Measurements from ENCODE around the gene SCO2. TPM values are rescaled to one million over a fixed set of nuclear protein-coding genes. Genes with fewer than 3 reads are reported as not detected.

The SCO2 gene
- total and polyA plus RNA-seq, 9 of the 15 experiments (the other 6 are each of a cell fraction or from before 2014, with no cell fraction given): 0.34 to 4.0 (median 1.1) TPM; not detected in 3

- TF ChIP-seq, protein P1, sequence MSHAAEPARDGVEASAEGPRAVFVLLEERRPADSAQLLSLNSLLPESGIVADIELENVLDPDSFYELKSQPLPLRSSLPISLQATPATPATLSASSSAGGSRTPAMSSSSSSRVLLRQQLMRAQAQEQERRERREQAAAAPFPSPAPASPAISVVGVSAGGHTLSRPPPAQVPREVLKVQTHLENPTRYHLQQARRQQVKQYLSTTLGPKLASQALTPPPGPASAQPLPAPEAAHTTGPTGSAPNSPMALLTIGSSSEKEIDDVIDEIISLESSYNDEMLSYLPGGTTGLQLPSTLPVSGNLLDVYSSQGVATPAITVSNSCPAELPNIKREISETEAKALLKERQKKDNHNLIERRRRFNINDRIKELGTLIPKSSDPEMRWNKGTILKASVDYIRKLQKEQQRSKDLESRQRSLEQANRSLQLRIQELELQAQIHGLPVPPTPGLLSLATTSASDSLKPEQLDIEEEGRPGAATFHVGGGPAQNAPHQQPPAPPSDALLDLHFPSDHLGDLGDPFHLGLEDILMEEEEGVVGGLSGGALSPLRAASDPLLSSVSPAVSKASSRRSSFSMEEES (CRISPR knock-in tag; IDR thresholded peaks at IDR 0.05): peak; percentile 98
- TF ChIP-seq STAT6 (CRISPR knock-in tag; IDR thresholded peaks at IDR 0.05) (0 out of 2 replicates have a peak, but pooled peaks have one; percentile 61), POLR2H (tag; IDR thresholded peaks at IDR 0.05; ENCODE audit: low read depth) (peak; percentile 67), U2AF2 (optimal IDR thresholded peaks at IDR 0.05; ENCODE audit: low read depth, low read length) (no peak), ATF1 (CRISPR knock-in tag; IDR thresholded peaks at IDR 0.05) (no peak), ATF1 (tag; IDR thresholded peaks at IDR 0.05) (0 out of 2 replicates have a peak, but pooled peaks have one; percentile 25), CHD2 (IDR thresholded peaks at IDR 0.05; ENCODE audit: low read depth, low read length) (peak; percentile 77), ATF7 (IDR thresholded peaks at IDR 0.05) (peak; percentile 37; the same call in 1 of the 2 replicates), ZFX (CRISPR knock-in tag; IDR thresholded peaks at IDR 0.05) (no peak; the same call in none of the 2 replicates), MXI1 (IDR thresholded peaks at IDR 0.05; ENCODE audit: low read depth, low read length) (0 out of 2 replicates have a peak, but pooled peaks have one; percentile 13), LCOR (CRISPR knock-in tag; IDR thresholded peaks at IDR 0.05) (peak; percentile 67; the same call in 1 of the 2 replicates), RB1 (IDR thresholded peaks at IDR 0.05; ENCODE audit: low read depth) (peak; percentile 62; the same call in 1 of the 2 replicates), NCOR1 (IDR thresholded peaks at IDR 0.05) (0 out of 2 replicates have a peak, but pooled peaks have one; percentile 8), ZKSCAN1 (IDR thresholded peaks at IDR 0.05; ENCODE audit: low read depth, low read length) (no peak), MEF2D (tag; conservative IDR thresholded peaks at IDR 0.05; ENCODE audit: low read depth) (no peak), STAT5A (IDR thresholded peaks at IDR 0.05; ENCODE audit: borderline replicate concordance, low read length) (no peak), SP1 (CRISPR knock-in tag; IDR thresholded peaks at IDR 0.05) (peak; percentile 51)
- TF ChIP-seq, protein P2, sequence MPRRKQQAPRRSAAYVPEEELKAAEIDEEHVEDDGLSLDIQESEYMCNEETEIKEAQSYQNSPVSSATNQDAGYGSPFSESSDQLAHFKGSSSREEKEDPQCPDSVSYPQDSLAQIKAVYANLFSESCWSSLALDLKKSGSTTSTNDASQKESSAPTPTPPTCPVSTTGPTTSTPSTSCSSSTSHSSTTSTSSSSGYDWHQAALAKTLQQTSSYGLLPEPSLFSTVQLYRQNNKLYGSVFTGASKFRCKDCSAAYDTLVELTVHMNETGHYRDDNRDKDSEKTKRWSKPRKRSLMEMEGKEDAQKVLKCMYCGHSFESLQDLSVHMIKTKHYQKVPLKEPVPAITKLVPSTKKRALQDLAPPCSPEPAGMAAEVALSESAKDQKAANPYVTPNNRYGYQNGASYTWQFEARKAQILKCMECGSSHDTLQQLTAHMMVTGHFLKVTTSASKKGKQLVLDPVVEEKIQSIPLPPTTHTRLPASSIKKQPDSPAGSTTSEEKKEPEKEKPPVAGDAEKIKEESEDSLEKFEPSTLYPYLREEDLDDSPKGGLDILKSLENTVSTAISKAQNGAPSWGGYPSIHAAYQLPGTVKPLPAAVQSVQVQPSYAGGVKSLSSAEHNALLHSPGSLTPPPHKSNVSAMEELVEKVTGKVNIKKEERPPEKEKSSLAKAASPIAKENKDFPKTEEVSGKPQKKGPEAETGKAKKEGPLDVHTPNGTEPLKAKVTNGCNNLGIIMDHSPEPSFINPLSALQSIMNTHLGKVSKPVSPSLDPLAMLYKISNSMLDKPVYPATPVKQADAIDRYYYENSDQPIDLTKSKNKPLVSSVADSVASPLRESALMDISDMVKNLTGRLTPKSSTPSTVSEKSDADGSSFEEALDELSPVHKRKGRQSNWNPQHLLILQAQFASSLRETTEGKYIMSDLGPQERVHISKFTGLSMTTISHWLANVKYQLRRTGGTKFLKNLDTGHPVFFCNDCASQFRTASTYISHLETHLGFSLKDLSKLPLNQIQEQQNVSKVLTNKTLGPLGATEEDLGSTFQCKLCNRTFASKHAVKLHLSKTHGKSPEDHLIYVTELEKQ (CRISPR knock-in tag; IDR thresholded peaks at IDR 0.05): no peak
- TF ChIP-seq, protein P3, sequence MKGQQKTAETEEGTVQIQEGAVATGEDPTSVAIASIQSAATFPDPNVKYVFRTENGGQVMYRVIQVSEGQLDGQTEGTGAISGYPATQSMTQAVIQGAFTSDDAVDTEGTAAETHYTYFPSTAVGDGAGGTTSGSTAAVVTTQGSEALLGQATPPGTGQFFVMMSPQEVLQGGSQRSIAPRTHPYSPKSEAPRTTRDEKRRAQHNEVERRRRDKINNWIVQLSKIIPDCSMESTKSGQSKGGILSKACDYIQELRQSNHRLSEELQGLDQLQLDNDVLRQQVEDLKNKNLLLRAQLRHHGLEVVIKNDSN (CRISPR knock-in tag; IDR thresholded peaks at IDR 0.05): peak; percentile 98
These were observed at the start of gene SCO2 (continued) for GRCh38 chr22:50525104-50525857.
